ENCODE results near the gene ZNF638. TPM values are rescaled to one million over a fixed set of nuclear protein-coding genes. Genes with fewer than 3 reads are reported as not detected.

The ZNF638 gene
- total and polyA plus RNA-seq, 9 of the 15 experiments (the other 6 are each of a cell fraction or from before 2014, with no cell fraction given), result 53.3 to 165 (median 98.8) TPM

GRCh38 chr2:71299507-71299906 is 32.1 kb upstream of the ZNF638 start (continued):
- TF ChIP-seq, protein P1, sequence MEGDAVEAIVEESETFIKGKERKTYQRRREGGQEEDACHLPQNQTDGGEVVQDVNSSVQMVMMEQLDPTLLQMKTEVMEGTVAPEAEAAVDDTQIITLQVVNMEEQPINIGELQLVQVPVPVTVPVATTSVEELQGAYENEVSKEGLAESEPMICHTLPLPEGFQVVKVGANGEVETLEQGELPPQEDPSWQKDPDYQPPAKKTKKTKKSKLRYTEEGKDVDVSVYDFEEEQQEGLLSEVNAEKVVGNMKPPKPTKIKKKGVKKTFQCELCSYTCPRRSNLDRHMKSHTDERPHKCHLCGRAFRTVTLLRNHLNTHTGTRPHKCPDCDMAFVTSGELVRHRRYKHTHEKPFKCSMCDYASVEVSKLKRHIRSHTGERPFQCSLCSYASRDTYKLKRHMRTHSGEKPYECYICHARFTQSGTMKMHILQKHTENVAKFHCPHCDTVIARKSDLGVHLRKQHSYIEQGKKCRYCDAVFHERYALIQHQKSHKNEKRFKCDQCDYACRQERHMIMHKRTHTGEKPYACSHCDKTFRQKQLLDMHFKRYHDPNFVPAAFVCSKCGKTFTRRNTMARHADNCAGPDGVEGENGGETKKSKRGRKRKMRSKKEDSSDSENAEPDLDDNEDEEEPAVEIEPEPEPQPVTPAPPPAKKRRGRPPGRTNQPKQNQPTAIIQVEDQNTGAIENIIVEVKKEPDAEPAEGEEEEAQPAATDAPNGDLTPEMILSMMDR (IDR thresholded peaks at IDR 0.05 in 2 of 3, conservative IDR thresholded peaks at IDR 0.05 in 1 of 3; ENCODE audit: insufficient read depth in 2 of 3, low read depth in 1 of 3, low read length in 3 of 3), result peak; percentile 51 to 84 (median 52); a peak in 5 of 6 replicates
- TF ChIP-seq RAD21 (CRISPR knock-in tag; conservative IDR thresholded peaks at IDR 0.05 in 1 of 2, IDR thresholded peaks at IDR 0.05 in 1 of 2), result peak; percentile 65 to 80

GRCh38 chr2:71303849-71304248 is 27.7 kb upstream of the ZNF638 start:
- H4K20me1 ChIP-seq (replicated peaks; ENCODE audit: control insufficient read depth, insufficient read depth, low read length), result no peaks in the 10 kb centered on the region
- no peak overlapping the region for H3K4me3 ChIP-seq
- no peaks in the 10 kb centered on the region for H3K4me1 ChIP-seq (replicated peaks in 1 of 2; ENCODE audit: control insufficient read depth in 2 of 2, insufficient read depth in 2 of 2, low read length in 2 of 2)
- no peaks in the 10 kb centered on the region for H3K9me1 ChIP-seq (ENCODE audit: control insufficient read depth, insufficient read depth, low read length)
- POLR2A ChIA-PET, result interaction anchor here (0.5 kb wide), 1 partner anchor 232 kb away, joined by 3 read pairs; no protein-coding TSS in a partner anchor
- ATAC-seq (no peak), FAIRE-seq (no peak), DNase-seq (ENCODE audit: extremely low read depth in 1 of 4, low spot score in 3 of 4) (no peak)
- intact Hi-C loops (cut with micrococcal nuclease), result no loop called here
- no peaks in the 10 kb centered on the region for H3K36me3 ChIP-seq (ENCODE audit: control insufficient read depth, insufficient read depth, low read length)
- no peak overlapping the region for H3K9ac ChIP-seq (ENCODE audit: insufficient read depth in 1 of 2, low read depth in 2 of 2, low read length in 2 of 2)
- no peak overlapping the region for H2AFZ ChIP-seq (ENCODE audit: low read depth, low read length)
- no peaks in the 10 kb centered on the region for H3K79me2 ChIP-seq (ENCODE audit: control insufficient read depth, insufficient read depth, low read length)
- CTCF ChIA-PET (ENCODE audit: low intra/inter-chr PET ratio), result no interaction called here
- H3K27ac ChIP-seq (ENCODE audit: extremely low read depth, low read depth, low read length), result no peak overlapping the region
- BruUV-seq (replicated peaks), result no TSS peak
- no peak overlapping the region for H3K4me2 ChIP-seq (ENCODE audit: insufficient read depth, low read length)
- WGBS (ENCODE audit: insufficient coverage, low coverage, missing lambda C conversion rate), result 2% methylated on average over 3 of the region's 3 CpGs
- H3K9me3 ChIP-seq (replicated peaks; ENCODE audit: control insufficient read depth, insufficient read depth, low read depth, low read length), result no peaks in the 10 kb centered on the region; the same call in 1 of the 2 replicates
- in situ Hi-C loops (cut with MboI), result loop anchor here (5.0 kb wide), 1 partner anchor 203 kb away; no protein-coding TSS in a partner anchor
- H3K27me3 ChIP-seq (ENCODE audit: control insufficient read depth in 2 of 2, insufficient read depth in 2 of 2, low read length in 2 of 2), result peaks cover 8% of the 10 kb centered on the region in 2 experiments
- TF ChIP-seq DACH1 (IDR thresholded peaks at IDR 0.05; ENCODE audit: partially characterized antibody) (no peak), ZBTB2 (IDR thresholded peaks at IDR 0.05) (no peak), CREBBP (IDR thresholded peaks at IDR 0.05; ENCODE audit: low read depth, low read length) (no peak), KLF10 (CRISPR knock-in tag; IDR thresholded peaks at IDR 0.05) (no peak), TCF7L2 (IDR thresholded peaks at IDR 0.05; ENCODE audit: low read depth, low read length) (no peak), CBFA2T3 (IDR thresholded peaks at IDR 0.05) (no peak), IFI16 (CRISPR knock-in tag; IDR thresholded peaks at IDR 0.05) (no peak), XRCC4 (IDR thresholded peaks at IDR 0.05; ENCODE audit: extremely low read depth, insufficient read depth, insufficient read length) (no peak), RBM34 (IDR thresholded peaks at IDR 0.05; ENCODE audit: borderline replicate concordance, insufficient read depth, low read length) (no peak), RBM17 (IDR thresholded peaks at IDR 0.05; ENCODE audit: borderline replicate concordance, low read depth, low read length) (no peak), E2F1 (CRISPR knock-in tag; IDR thresholded peaks at IDR 0.05) (no peak), SMARCA4 (IDR thresholded peaks at IDR 0.05) (no peak)

All from K562 (cell line).